HL-60 (cell line): ENCODE results near the gene UGT1A7.

ENCODE experiments used
- DNase-seq, 2 experiments: peaks; one replicate each; pipeline ENCODE4 v3.0.0-alpha.2; 2010 to 2020; ENCODE audit warnings: low read depth in 1 of 2, low spot score in 1 of 2
- H3K27ac ChIP-seq: fragments of 250-450 bp; sonication (Bioruptor Pico); replicated peaks from 2 replicates; pipeline ENCODE4 v1.5.1; 2020; ENCODE audit warnings: mild to moderate bottlenecking, moderate library complexity
- H3K27me3 ChIP-seq: fragments of 250-450 bp; sonication (Bioruptor Pico); 2 replicates; pipeline ENCODE4 v1.5.1; 2021; ENCODE audit warnings: mild to moderate bottlenecking, moderate library complexity; ENCODE audit not compliant: insufficient read depth, poor library complexity, severe bottlenecking
- H3K4me3 ChIP-seq: replicated peaks from 2 replicates; pipeline ENCODE4 v1.5.1; 2011; ENCODE audit warnings: mild to moderate bottlenecking, control low read depth, low read length; ENCODE audit not compliant: insufficient read depth
- CTCF ChIP-seq: IDR thresholded peaks from one replicate; pipeline ENCODE4 v1.5.1; 2011; ENCODE audit warnings: low read length, control low read depth, inconsistent platforms; ENCODE audit not compliant: insufficient read depth
- GABPA ChIP-seq: IDR thresholded peaks from 2 replicates; pipeline ENCODE4 v1.6.1; 2012; ENCODE audit warnings: low read depth
- POLR2AphosphoS5 ChIP-seq: IDR thresholded peaks from 2 replicates; pipeline ENCODE4 v1.6.1; 2012; ENCODE audit warnings: low read depth
- REST ChIP-seq: IDR thresholded peaks from 2 replicates; pipeline ENCODE4 v1.6.1; 2012; ENCODE audit warnings: low read depth; ENCODE audit not compliant: insufficient replicate concordance
- SPI1 ChIP-seq: IDR thresholded peaks from 2 replicates; pipeline ENCODE4 v1.6.1; 2012; ENCODE audit warnings: low read depth, mild to moderate bottlenecking, borderline replicate concordance

The UGT1A7 gene

GRCh38 chr2:233798335-233799086 is 116.8 kb downstream of the UGT1A7 start:
- no peak for DNase-seq
- Histone ChIP-seq H3K27ac (no peak overlapping the region), H3K27me3 (no peaks in the 10 kb centered on the region), H3K4me3 (no peak overlapping the region)
- TF ChIP-seq REST (no peak), CTCF (no peak), SPI1 (no peak), GABPA (no peak)

GRCh38 chr2:233799087-233799665 is 117.5 kb downstream of the UGT1A7 start:
- TF ChIP-seq SPI1 (no peak), CTCF (no peak), POLR2AphosphoS5 (no peak), GABPA (no peak), REST (no peak)
- DNase-seq: no peak
- Histone ChIP-seq H3K27ac (no peak overlapping the region), H3K27me3 (no peaks in the 10 kb centered on the region), H3K4me3 (no peak overlapping the region)

GRCh38 chr2:233799716-233800115 is 118.0 kb downstream of the UGT1A7 start:
- H3K27ac ChIP-seq: no peak overlapping the region
- no peak overlapping the region for H3K4me3 ChIP-seq
- TF ChIP-seq SPI1 (no peak), GABPA (no peak)
- no peaks in the 10 kb centered on the region for H3K27me3 ChIP-seq
- DNase-seq: no peak

GRCh38 chr2:233800208-233800607 is 118.5 kb downstream of the UGT1A7 start:
- no peak overlapping the region for H3K27ac ChIP-seq
- H3K4me3 ChIP-seq: no peak overlapping the region
- TF ChIP-seq CTCF: no peak
- TF ChIP-seq GABPA: no peak
- no peak for TF ChIP-seq REST
- TF ChIP-seq SPI1: no peak
- TF ChIP-seq POLR2AphosphoS5: no peak
- no peaks in the 10 kb centered on the region for H3K27me3 ChIP-seq
- no peak for DNase-seq
